ENCODE data around the gene LRPPRC. TPM values are rescaled to one million over a fixed set of nuclear protein-coding genes. Genes with fewer than 3 reads are reported as not detected.

LRPPRC gene
- total RNA-seq, 2 donors from 2014 or later, result 39.2 to 75.6 TPM

- H3K36me3 ChIP-seq, result peaks cover 10% of the 10 kb centered on the region
- no peaks in the 10 kb centered on the region for H3K9me3 ChIP-seq
- no peak for DNase-seq (ENCODE audit: low spot score)
- H3K27ac ChIP-seq, result no peak overlapping the region
- H3K27me3 ChIP-seq, result no peaks in the 10 kb centered on the region
- H3K4me1 ChIP-seq, result peaks cover 0 to 15% of the 10 kb centered on the region in 2 donors
- TF ChIP-seq CTCF (IDR thresholded peaks at IDR 0.05), result no peak
- H3K4me3 ChIP-seq, result no peak overlapping the region
These were observed 2.4 kb downstream of the LRPPRC start for GRCh38 chr2:43993437-43993836.

- Histone ChIP-seq H3K4me1 (peaks cover 0 to 7% of the 10 kb centered on the region in 2 donors), H3K4me3 (no peak overlapping the region), H3K36me3 (peaks cover 10% of the 10 kb centered on the region), H3K27me3 (no peaks in the 10 kb centered on the region), H3K9me3 (no peaks in the 10 kb centered on the region), H3K27ac (no peak overlapping the region)
- DNase-seq (ENCODE audit: low spot score), result no peak
- TF ChIP-seq CTCF (IDR thresholded peaks at IDR 0.05), result no peak
These were observed 6.2 kb downstream of the LRPPRC start for GRCh38 chr2:43989545-43989944.

- H3K36me3 ChIP-seq, result no peaks in the 10 kb centered on the region
These were observed 9.2 kb downstream of the LRPPRC start for GRCh38 chr2:43986600-43986999.

GRCh38 chr2:43985359-43985758, 10.4 kb downstream of the LRPPRC start:
- Histone ChIP-seq H3K36me3 (peaks cover 9% of the 10 kb centered on the region), H3K4me3 (no peak overlapping the region), H3K27me3 (no peaks in the 10 kb centered on the region), H3K4me1 (no peaks in the 10 kb centered on the region), H3K27ac (no peak overlapping the region), H3K9me3 (no peaks in the 10 kb centered on the region)
- no peak for TF ChIP-seq CTCF (IDR thresholded peaks at IDR 0.05)
- DNase-seq (ENCODE audit: low spot score), result no peak

More at GRCh38 chr2:43986600-43986999, 9.2 kb downstream of the LRPPRC start:
- Histone ChIP-seq H3K9me3 (no peaks in the 10 kb centered on the region), H3K4me1 (no peaks in the 10 kb centered on the region), H3K27me3 (no peaks in the 10 kb centered on the region), H3K4me3 (no peak overlapping the region), H3K27ac (no peak overlapping the region)
- no peak for TF ChIP-seq CTCF (IDR thresholded peaks at IDR 0.05)
- no peak for DNase-seq (ENCODE audit: low spot score)

- Histone ChIP-seq H3K9me3 (no peaks in the 10 kb centered on the region), H3K4me3 (no peak overlapping the region), H3K4me1 (no peaks in the 10 kb centered on the region), H3K27me3 (no peaks in the 10 kb centered on the region), H3K27ac (no peak overlapping the region), H3K36me3 (peaks cover 13% of the 10 kb centered on the region)
- no peak for TF ChIP-seq CTCF (IDR thresholded peaks at IDR 0.05)
- DNase-seq (ENCODE audit: low spot score), result no peak
These were observed 11.3 kb downstream of the LRPPRC start for GRCh38 chr2:43984533-43984932.

- Histone ChIP-seq H3K9me3 (no peaks in the 10 kb centered on the region), H3K4me3 (no peak overlapping the region), H3K4me1 (no peaks in the 10 kb centered on the region), H3K36me3 (peaks cover 27% of the 10 kb centered on the region), H3K27ac (no peak overlapping the region), H3K27me3 (no peaks in the 10 kb centered on the region)
- no peak for TF ChIP-seq CTCF (IDR thresholded peaks at IDR 0.05)
- no peak for DNase-seq (ENCODE audit: low spot score)
These were observed 14.9 kb downstream of the LRPPRC start for GRCh38 chr2:43980902-43981301.
